A172 (cell line): ENCODE measurements around the gene MAP1S. TPM values are rescaled to one million over a fixed set of nuclear protein-coding genes. Genes with fewer than 3 reads are reported as not detected.

Experiments
- DNase-seq: peaks from one replicate; pipeline ENCODE4 v3.0.0-alpha.2; 2015; ENCODE audit warnings: low spot score
- total RNA-seq: library from RNA; depleted of rRNA; stranded (reverse); fragments of >200 nt; shearing (Covaris generic); gene quantifications from 2 replicates; pipeline ENCODE4 v1.2.3, GENCODE V29; 2014

MAP1S gene
- total RNA-seq, 1 experiment from 2014 or later, result 27.8 TPM

DNA sequence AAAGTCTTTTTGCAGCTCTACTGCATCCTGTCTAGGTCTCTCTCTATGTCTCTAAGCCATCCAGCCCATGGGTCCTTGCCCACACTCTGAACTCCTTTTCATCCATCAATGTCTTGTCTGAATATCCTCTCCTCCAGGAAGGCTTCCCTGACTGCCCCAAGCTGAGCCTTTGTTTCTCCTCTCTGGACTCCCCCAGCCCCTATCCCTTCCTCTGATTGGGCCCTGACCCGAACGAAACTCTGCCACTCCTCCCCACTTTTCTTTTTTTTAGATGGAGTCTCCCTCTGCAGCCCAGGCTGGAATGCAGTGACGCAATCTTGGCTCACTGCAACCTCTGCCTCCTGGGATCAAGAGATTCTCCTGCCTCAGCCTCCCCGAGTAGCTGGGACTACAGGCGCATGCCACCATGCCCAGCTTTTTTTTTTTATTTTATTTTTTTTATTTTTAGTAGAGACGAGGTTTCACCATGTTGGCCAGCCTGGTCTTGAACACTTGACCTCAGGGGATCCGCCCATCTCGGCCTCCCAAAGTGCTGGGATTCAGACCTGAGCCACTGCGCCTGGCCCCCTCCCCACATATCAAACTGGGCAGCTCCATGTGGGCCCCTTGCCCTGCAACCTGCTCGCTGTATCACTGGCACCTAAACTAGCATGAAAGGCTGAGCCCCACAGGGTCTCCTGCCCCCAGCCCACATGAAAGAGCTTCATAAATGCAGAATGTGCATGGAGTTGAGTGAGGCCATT, 30.3 kb upstream of the MAP1S start:
- no peak for DNase-seq

DNA sequence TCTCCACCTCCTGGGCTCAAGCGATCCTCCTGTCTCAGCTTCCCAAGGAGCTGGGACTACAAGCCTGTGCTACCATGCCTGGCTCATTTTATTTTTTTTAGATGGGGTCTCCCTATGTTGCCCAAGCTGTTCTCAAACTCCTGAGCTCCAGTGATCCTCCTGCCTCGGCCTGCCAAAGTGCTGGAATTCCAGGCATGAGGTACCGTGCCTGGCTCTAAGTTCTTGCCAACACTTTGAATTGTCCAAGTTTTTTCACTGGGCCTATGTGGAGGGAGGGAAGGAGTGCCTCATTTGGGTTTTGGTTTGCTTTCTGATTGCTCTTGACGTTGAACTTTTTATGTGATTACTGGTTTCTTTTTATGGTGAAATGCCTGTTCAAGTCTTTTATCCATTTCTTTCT, 26.7 kb upstream of the MAP1S start:
- no peak for DNase-seq

DNA sequence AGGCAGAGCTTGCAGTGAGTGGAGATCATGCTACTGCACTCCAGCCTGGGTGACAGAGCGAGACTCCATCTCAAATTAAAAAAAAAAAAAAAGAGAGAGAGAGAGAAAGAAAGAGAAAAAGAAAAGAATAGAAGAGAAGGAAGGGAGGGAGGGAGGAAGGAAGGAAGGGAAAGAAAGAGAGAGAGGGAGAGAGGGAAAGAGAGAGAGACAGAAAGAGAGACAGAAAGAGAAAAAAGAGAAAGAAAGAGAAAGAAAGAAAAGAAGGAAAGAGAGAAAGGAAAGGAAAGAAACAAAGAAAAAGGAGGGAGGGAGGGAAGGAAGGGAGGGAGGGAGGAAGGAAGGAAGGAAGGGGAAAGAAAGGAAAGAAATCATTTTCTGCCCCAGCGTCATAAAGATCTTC, 24.1 kb upstream of the MAP1S start:
- DNase-seq, result no peak

DNA sequence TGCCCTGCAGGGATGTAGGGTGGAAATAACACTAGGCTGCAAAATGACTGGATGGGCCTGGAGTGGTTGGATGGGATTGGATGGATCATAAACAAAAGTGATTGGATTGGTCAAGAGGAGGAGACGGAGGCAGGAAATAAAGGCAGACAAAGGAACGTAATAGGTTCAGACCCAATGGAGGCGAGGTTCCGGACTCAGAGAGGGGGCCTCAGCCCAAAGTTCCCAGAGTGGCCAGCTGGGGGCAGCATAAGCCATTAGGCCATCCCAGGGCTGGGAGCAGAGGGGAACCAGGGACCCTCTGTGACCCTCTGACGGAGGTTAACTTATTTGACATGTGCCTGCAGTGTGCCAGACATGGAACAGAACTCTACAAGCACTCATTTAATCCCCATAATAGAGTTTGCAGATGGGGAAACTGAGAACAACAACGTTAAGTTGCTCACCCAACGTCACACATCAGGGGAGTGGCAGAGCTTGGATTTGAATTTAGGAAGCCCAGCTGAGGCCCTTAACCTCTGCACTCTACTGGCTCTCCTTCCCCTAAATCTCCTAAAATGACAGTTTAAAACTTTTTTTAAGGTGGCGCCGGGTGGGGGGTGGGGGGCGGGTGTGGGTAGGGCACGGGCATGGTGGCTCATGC, 15.3 kb upstream of the MAP1S start:
- DNase-seq, result no peak

DNA sequence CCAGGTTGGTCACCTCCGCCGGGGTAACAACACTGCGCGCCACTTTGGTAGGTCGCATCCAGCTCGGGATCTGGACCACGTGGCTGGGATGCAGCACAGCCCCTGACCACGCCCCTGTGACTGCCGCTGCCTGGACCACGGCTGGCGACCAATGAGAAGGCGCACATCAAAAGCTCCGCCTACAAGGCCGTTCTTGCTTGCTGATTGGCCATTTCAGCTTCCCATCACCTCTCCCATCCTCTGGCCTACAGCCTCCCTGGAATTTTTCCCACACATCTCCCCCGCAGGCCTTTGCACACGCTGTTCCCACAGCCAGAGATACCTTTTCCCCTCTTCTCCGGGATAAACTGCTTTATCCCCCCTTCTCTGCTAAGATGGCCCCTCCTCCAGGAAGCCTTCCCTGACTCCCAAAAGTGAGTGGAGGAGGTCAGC, 12.5 kb upstream of the MAP1S start:
- peak; percentile 37 for DNase-seq

DNA sequence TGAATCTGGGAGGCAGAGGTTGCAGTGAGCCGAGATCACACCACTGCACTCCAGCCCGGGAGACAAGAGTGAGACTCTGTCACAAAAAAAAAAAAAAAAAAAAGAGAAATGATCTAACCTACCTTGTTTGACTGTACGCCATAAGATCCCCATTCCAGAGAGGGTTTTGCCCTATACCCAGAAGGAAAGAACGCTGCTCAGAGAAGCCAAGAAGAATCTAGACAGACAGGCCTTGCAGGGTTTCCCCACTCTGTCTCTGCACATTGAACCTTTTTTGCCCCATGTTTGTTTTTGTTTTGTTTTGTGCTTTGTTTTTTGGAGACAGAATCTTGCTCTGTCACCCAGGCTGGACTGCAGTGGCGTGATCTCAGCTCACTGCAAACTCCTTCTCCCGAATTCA, 7.4 kb upstream of the MAP1S start:
- DNase-seq, result no peak

DNA sequence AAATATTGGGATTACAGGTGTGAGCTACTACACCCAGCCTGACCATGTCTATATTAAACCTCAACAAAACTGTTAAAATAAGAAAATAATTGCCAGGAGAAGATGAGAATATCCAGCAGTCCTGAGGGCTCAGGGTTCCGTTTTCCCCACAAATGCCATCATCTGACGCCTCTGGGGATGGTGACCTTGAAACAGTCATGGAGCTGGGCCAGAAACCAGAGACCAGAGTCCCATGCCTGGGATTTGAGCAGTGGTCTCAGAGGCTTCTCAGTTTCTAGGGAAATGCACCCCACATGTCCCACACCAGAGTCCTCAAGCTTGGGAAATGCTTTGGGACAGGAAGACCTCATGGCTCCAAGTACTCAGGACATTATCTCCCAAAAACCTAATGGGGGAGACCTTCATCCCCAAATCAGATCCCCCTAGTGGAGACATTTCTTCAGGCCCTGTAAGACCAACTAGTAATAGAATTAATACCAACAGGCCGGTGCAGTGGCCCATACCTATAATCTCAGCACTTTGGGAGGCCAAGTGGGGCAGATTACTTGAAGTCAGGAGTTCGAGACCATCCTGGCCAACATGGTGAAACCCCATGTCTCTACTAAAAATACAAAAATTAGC, 2.9 kb upstream of the MAP1S start:
- no peak for DNase-seq

DNA sequence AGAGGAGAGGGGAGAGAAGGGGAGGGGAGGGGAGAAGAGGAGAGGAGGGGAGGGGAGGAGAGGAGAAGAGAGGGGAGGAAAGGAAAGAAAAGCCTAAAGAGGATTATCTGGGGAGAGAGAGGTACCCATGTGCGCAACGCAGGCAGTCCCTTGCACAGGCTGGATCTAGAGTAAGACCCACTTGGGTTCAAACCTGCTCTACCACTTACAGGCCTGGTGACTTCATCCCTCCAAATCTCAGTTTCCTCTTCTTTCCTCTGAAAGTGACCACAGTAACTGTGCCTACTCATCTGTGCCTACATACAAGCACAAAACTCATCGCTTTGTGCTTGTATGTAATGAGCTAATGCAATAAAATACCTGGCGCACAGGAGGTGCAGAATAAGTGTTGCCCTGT, 732 bp upstream of the MAP1S start:
- DNase-seq, result no peak

DNA sequence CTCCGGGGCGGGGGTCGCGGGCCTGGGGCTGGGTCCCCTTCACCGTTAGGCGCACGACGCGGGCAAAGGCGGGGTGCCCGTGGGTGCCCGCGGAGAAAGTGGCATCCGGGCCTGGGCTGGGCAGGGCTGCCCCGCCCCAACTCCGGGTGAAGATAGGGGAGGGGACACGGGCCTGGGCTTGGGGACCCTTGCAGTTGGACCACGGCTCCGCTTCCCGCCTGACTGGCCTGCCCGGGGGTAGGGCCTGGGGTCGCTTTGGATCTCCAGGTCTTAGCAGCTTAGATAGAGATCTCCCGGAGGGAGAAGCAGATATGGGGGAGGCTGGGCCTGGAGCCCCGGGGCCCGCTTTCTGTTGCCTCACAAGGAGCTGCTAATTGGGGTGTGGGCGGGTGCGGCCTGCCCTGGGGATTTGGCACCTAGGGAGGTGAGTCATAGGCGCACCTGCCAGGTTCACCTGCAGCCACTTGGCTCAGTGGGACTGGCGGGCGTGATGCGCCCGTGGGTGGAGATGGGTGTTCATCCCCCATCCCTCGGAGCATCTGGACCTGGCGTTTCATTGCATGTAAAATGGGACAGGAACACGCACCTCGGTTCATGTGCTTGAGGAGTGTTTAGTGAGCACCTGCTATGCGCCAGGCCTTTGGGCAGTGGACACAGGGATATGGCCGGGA, 585 bp downstream of the MAP1S start:
- DNase-seq, result no peak

DNA sequence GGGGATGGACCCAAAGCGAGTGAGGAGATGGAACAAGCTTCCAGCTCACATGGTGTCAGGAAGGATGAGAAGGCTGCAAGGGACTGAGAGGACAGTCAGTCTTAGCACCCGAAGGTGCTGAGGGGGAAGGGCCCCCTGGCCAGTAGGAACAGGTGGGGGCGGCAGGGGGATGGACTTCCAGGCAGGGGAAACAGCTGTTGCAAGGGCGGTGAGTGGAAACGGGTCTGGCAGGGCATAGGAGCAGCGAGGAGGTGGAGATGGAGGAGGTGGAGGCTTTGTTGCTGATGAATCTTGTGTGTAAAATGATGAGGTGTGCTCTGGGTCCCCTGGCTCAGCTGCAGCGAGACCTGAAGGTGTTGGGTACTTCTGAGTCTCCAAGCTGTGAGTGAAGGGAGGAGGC, 1.2 kb downstream of the MAP1S start:
- DNase-seq, result no peak

DNA sequence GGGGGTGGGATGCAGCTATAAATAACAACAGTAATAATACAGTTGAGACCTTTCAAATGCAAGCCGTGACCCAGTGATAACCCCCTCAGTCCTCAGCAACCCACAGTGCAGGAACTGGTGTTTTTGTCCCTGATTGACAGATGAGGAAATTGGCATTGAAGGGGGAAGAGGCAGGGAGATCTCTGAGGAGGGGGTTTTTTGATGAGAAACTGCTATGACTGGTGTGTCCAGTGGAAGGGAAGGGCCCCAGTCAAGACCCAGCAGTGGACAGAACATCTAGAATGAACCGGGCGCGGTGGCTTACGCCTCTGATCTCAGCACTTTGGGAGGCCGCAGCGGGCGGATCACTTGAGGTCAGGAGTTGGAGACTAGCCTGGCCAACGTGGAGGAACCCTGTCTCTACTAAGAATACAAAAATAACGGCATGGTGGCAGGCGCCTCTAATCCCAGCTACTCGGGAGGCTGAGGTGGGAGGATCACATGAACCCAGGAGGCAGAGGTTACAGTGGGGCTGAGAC, 1.9 kb downstream of the MAP1S start:
- no peak for DNase-seq

DNA sequence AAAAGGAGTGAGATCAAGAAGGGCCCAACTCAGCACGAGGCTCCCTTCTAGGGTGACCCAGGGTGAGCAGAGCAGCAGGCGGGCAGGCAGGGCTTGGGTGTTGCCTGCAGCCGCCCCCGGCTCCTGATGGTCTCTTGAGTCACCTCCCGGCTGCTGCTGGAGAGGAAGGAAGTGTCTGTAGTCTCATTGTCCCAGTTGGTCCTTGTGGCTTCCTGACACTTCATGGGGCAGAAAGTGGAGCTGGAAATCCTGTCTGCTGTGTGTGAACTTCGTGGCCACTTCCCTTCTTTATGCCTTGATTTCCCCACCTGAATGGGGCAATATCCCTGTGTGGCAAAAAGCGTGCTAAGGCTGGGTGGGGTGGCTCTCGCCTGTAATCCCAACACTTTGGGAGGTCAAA, 2.5 kb downstream of the MAP1S start:
- peak; percentile 64 for DNase-seq

DNA sequence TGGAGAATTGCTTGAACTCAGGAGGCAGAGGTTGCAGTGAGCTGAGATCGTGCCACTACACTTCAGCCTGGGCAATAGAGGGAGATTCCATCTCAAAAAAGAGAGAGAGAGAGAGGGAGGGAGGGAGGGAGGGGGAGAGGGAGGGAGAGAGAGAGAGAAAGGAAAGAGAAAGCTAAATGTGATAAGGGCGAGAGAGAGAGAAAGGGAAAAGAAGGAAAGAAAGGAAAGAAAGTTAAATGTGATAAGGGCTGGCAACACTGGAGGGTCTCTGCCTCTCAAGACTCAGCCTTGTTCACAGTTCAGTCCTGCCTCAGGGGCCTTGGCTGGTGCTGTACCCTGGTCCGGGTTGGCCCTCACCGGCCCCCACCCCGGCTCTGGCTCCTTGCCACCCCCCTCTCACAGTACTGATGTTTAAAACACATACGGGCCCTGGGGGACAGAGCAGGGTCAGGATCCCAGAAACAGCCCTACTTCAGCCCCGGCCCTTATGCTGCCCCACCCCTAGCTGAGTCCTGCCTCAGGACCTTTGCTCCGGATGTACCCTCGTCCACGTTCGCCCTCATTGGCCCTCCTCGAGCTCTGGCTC, 3.5 kb downstream of the MAP1S start:
- DNase-seq, result no peak

DNA sequence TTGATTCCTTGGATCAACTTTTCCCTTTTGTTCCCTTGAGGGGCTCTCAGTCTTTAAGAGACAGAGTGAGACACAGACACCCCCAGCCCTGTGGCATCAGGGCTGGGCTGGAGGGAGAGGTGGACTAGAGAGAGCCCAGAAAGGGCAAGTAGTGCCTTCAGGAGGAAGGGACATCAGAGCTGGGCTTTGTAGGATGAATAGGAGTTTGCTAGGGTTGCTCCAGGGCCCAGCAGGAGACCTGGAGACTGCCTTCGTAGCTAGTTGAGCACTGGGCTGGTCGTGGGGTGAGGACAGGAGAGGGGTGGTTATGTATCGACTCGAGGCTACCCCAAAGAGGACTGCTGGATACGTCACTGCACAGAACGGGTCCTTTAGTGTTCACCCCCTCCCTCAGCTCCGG, 5.4 kb downstream of the MAP1S start:
- DNase-seq, result no peak

DNA sequence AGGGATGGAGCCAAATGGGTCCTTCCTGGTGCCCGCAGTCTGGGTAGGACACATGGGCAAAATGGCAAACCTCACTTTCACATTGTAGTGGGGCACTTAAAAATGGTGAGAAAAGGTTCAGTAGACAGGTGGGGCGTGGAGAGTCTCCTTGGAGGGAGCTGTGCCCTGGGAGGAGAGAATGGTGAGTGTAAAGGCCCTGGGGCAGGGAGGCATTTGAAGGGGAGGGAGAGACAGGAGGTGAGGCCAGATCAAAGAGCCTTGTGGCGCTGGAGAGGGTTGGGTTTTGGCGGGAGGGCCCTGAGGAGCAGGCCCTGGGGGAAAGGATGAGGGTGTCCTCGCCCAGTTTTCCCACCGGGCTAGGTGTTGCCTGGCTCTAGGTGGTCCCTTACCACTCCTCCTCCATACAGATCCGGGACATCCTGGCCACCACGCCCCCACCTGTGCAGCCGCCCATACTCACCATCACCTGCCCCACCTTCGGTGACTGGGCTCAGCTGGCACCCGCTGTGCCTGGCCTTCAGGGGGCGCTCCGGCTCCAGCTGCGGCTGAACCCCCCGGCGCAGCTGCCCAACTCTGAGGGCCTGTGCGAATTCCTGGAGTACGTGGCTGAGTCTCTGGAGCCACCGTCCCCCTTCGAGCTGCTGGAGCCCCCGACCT, 6.3 kb downstream of the MAP1S start:
- DNase-seq, result no peak

DNA sequence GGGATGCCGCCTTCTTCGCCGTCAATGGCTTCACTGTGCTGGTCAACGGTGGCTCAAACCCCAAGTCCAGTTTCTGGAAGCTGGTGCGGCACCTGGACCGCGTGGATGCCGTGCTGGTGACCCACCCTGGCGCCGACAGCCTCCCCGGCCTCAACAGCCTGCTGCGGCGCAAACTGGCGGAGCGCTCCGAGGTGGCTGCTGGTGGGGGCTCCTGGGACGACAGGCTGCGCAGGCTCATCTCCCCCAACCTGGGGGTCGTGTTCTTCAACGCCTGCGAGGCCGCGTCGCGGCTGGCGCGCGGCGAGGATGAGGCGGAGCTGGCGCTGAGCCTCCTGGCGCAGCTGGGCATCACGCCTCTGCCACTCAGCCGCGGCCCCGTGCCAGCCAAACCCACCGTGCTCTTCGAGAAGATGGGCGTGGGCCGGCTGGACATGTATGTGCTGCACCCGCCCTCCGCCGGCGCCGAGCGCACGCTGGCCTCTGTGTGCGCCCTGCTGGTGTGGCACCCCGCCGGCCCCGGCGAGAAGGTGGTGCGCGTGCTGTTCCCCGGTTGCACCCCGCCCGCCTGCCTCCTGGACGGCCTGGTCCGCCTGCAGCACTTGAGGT, 7.0 kb downstream of the MAP1S start:
- no peak for DNase-seq

DNA sequence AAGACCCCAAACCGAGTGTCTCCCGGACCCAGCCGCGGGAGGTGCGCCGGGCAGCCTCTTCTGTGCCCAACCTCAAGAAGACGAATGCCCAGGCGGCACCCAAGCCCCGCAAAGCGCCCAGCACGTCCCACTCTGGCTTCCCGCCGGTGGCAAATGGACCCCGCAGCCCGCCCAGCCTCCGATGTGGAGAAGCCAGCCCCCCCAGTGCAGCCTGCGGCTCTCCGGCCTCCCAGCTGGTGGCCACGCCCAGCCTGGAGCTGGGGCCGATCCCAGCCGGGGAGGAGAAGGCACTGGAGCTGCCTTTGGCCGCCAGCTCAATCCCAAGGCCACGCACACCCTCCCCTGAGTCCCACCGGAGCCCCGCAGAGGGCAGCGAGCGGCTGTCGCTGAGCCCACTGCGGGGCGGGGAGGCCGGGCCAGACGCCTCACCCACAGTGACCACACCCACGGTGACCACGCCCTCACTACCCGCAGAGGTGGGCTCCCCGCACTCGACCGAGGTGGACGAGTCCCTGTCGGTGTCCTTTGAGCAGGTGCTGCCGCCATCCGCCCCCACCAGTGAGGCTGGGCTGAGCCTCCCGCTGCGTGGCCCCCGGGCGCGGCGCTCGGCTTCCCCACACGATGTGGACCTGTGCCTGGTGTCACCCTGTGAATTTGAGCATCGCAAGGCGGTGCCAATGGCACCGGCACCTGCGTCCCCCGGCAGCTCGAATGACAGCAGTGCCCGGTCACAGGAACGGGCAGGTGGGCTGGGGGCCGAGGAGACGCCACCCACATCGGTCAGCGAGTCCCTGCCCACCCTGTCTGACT, 7.9 kb downstream of the MAP1S start:
- DNase-seq, result no peak

DNA sequence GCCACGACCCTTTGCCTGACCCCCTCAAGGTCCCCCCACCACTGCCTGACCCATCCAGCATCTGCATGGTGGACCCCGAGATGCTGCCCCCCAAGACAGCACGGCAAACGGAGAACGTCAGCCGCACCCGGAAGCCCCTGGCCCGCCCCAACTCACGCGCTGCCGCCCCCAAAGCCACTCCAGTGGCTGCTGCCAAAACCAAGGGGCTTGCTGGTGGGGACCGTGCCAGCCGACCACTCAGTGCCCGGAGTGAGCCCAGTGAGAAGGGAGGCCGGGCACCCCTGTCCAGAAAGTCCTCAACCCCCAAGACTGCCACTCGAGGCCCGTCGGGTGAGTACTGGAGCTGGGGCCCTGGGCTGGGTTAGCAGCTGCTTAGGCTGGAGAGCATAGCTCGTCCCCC, 8.6 kb downstream of the MAP1S start:
- no peak for DNase-seq

DNA sequence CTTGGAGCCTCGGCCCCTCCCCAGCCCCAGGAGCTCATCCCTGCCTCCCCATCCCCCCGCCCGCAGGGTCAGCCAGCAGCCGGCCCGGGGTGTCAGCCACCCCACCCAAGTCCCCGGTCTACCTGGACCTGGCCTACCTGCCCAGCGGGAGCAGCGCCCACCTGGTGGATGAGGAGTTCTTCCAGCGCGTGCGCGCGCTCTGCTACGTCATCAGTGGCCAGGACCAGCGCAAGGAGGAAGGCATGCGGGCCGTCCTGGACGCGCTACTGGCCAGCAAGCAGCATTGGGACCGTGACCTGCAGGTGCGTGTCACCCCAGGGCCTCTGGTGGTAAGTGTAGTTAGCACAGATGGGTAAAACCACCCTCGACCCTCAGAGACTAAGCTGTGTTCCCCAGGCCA, 13.8 kb downstream of the MAP1S start:
- no peak for DNase-seq

DNA sequence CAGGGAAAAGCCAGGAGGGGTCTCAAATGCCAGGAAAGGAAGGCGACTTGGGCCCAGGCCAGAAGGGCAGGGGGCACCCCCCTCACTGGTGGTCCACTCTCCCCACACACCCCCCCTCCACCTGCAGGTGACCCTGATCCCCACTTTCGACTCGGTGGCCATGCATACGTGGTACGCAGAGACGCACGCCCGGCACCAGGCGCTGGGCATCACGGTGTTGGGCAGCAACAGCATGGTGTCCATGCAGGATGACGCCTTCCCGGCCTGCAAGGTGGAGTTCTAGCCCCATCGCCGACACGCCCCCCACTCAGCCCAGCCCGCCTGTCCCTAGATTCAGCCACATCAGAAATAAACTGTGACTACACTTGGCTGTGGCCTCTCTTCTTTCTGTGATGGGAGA, 14.9 kb downstream of the MAP1S start:
- no peak for DNase-seq
